ENCODE measurements around the gene NECAB2. TPM values are rescaled to one million over a fixed set of nuclear protein-coding genes. Genes with fewer than 3 reads are reported as not detected.

Gene NECAB2
- total RNA-seq, 2 experiments from 2014 or later = not detected

GRCh38 chr16:83983491-83983890 lies 15.4 kb downstream of the NECAB2 start:
- DNase-seq = no peak
- H3K4me3 Mint-ChIP-seq = no peak overlapping the region
- ATAC-seq = no peak
- H3K4me1 Mint-ChIP-seq = no peaks in the 10 kb centered on the region
- H3K36me3 Mint-ChIP-seq = no peaks in the 10 kb centered on the region
- peaks cover 5% of the 10 kb centered on the region for H3K9me3 Mint-ChIP-seq (ENCODE audit: low read depth)
- CTCF ChIA-PET = interaction anchor here (0.7 to 1.6 kb wide), 2 partner anchors 30 to 102 kb away, joined by 3 read pairs; partner anchors contain the start of gene OSGIN1
- peaks cover 12% of the 10 kb centered on the region for H3K27me3 Mint-ChIP-seq
- no peak overlapping the region for H3K27ac Mint-ChIP-seq

GRCh38 chr16:83989300-83989699 lies 21.3 kb downstream of the NECAB2 start:
- CTCF ChIA-PET = no interaction called here
- Mint-ChIP-seq H3K9me3 (ENCODE audit: low read depth) (peaks cover 2% of the 10 kb centered on the region), H3K4me1 (no peaks in the 10 kb centered on the region), H3K4me3 (no peak overlapping the region), H3K27me3 (peaks cover 29% of the 10 kb centered on the region), H3K36me3 (no peaks in the 10 kb centered on the region), H3K27ac (no peak overlapping the region)
- DNase-seq (no peak), ATAC-seq (no peak)

- Mint-ChIP-seq H3K9me3 (ENCODE audit: low read depth) (peaks cover 2% of the 10 kb centered on the region), H3K4me1 (no peaks in the 10 kb centered on the region)
- CTCF ChIA-PET = no interaction called here
Measured at GRCh38 chr16:83990492-83990891, 22.4 kb downstream of the NECAB2 start.

GRCh38 chr16:83992624-83993023 lies 24.6 kb downstream of the NECAB2 start:
- H3K4me1 Mint-ChIP-seq = no peaks in the 10 kb centered on the region

More at GRCh38 chr16:83990492-83990891, 22.4 kb downstream of the NECAB2 start:
- Mint-ChIP-seq H3K36me3 (no peaks in the 10 kb centered on the region), H3K4me3 (no peak overlapping the region), H3K27ac (no peak overlapping the region), H3K27me3 (peaks cover 39% of the 10 kb centered on the region)
- ATAC-seq (no peak), DNase-seq (no peak)

GRCh38 chr16:83994087-83994486 lies 26.0 kb downstream of the NECAB2 start:
- Mint-ChIP-seq H3K27ac (no peak overlapping the region), H3K36me3 (no peaks in the 10 kb centered on the region), H3K9me3 (ENCODE audit: low read depth) (peaks cover 2% of the 10 kb centered on the region), H3K4me3 (no peak overlapping the region), H3K27me3 (peaks cover 23% of the 10 kb centered on the region), H3K4me1 (no peaks in the 10 kb centered on the region)
- DNase-seq (no peak), ATAC-seq (no peak)
- CTCF ChIA-PET = no interaction called here

More at GRCh38 chr16:83992624-83993023, 24.6 kb downstream of the NECAB2 start:
- Mint-ChIP-seq H3K4me3 (no peak overlapping the region), H3K9me3 (ENCODE audit: low read depth) (peaks cover 2% of the 10 kb centered on the region), H3K27ac (no peak overlapping the region), H3K27me3 (peaks cover 35% of the 10 kb centered on the region), H3K36me3 (no peaks in the 10 kb centered on the region)
- CTCF ChIA-PET = interaction anchor here (0.7 to 1.4 kb wide), 2 partner anchors 13 to 1360 kb away, joined by 3 to 6 read pairs; no protein-coding TSS in a partner anchor
- DNase-seq = no peak
- no peak for ATAC-seq

GRCh38 chr16:83994703-83995102 lies 26.7 kb downstream of the NECAB2 start:
- Mint-ChIP-seq H3K4me1 (no peaks in the 10 kb centered on the region), H3K4me3 (no peak overlapping the region), H3K27me3 (peaks cover 19% of the 10 kb centered on the region), H3K36me3 (no peaks in the 10 kb centered on the region), H3K9me3 (ENCODE audit: low read depth) (peaks cover 2% of the 10 kb centered on the region), H3K27ac (no peak overlapping the region)
- CTCF ChIA-PET = no interaction called here
- DNase-seq (no peak), ATAC-seq (no peak)

GRCh38 chr16:83995754-83996153 lies 27.7 kb downstream of the NECAB2 start:
- H3K9me3 Mint-ChIP-seq (ENCODE audit: low read depth) = peaks cover 2% of the 10 kb centered on the region
- no peak for DNase-seq
- H3K27ac Mint-ChIP-seq = no peak overlapping the region

GRCh38 chr16:83996481-83997252 lies 28.6 kb downstream of the NECAB2 start:
- Mint-ChIP-seq H3K27me3 (peaks cover 15% of the 10 kb centered on the region), H3K27ac (no peak overlapping the region), H3K9me3 (ENCODE audit: low read depth) (peaks cover 2% of the 10 kb centered on the region), H3K4me1 (no peaks in the 10 kb centered on the region), H3K4me3 (no peak overlapping the region), H3K36me3 (no peaks in the 10 kb centered on the region)
- DNase-seq = no peak
- no peak for ATAC-seq
- CTCF ChIA-PET = no interaction called here

More at GRCh38 chr16:83995754-83996153, 27.7 kb downstream of the NECAB2 start:
- ATAC-seq = no peak
- H3K4me3 Mint-ChIP-seq = no peak overlapping the region
- no peaks in the 10 kb centered on the region for H3K36me3 Mint-ChIP-seq
- CTCF ChIA-PET = no interaction called here
- peaks cover 15% of the 10 kb centered on the region for H3K27me3 Mint-ChIP-seq
- H3K4me1 Mint-ChIP-seq = no peaks in the 10 kb centered on the region

GRCh38 chr16:83998091-83998490 lies 30.0 kb downstream of the NECAB2 start:
- CTCF ChIA-PET = no interaction called here
- ATAC-seq = no peak
- Mint-ChIP-seq H3K36me3 (no peaks in the 10 kb centered on the region), H3K4me3 (no peak overlapping the region), H3K4me1 (no peaks in the 10 kb centered on the region), H3K27ac (no peak overlapping the region), H3K9me3 (ENCODE audit: low read depth) (no peaks in the 10 kb centered on the region), H3K27me3 (peaks cover 12% of the 10 kb centered on the region)
- DNase-seq = no peak

GRCh38 chr16:84000989-84001642 lies 33.1 kb downstream of the NECAB2 start:
- no peaks in the 10 kb centered on the region for H3K27me3 Mint-ChIP-seq
- no peaks in the 10 kb centered on the region for H3K4me1 Mint-ChIP-seq
- no peaks in the 10 kb centered on the region for H3K36me3 Mint-ChIP-seq
- H3K27ac Mint-ChIP-seq = no peak overlapping the region
- ATAC-seq = no peak
- DNase-seq = no peak
- H3K9me3 Mint-ChIP-seq (ENCODE audit: low read depth) = no peaks in the 10 kb centered on the region
- H3K4me3 Mint-ChIP-seq = no peak overlapping the region
- CTCF ChIA-PET = no interaction called here

GRCh38 chr16:84001726-84002125 lies 33.7 kb downstream of the NECAB2 start:
- Mint-ChIP-seq H3K36me3 (no peaks in the 10 kb centered on the region), H3K4me3 (no peak overlapping the region)

GRCh38 chr16:84003038-84003437 lies 35.0 kb downstream of the NECAB2 start:
- Mint-ChIP-seq H3K27ac (no peak overlapping the region), H3K27me3 (no peaks in the 10 kb centered on the region), H3K4me1 (no peaks in the 10 kb centered on the region), H3K9me3 (ENCODE audit: low read depth) (no peaks in the 10 kb centered on the region), H3K4me3 (no peak overlapping the region), H3K36me3 (no peaks in the 10 kb centered on the region)
- no peak for ATAC-seq
- no peak for DNase-seq
- CTCF ChIA-PET = interaction anchor here (0.8 kb wide), 1 partner anchor 18 kb away, joined by 3 read pairs; no protein-coding TSS in a partner anchor

More at GRCh38 chr16:84001726-84002125, 33.7 kb downstream of the NECAB2 start:
- no peak for DNase-seq
- no peaks in the 10 kb centered on the region for H3K27me3 Mint-ChIP-seq
- H3K4me1 Mint-ChIP-seq = no peaks in the 10 kb centered on the region
- no peaks in the 10 kb centered on the region for H3K9me3 Mint-ChIP-seq (ENCODE audit: low read depth)
- CTCF ChIA-PET = no interaction called here
- no peak overlapping the region for H3K27ac Mint-ChIP-seq
- ATAC-seq = no peak

GRCh38 chr16:84004442-84004841 lies 36.4 kb downstream of the NECAB2 start:
- ATAC-seq = no peak
- CTCF ChIA-PET = no interaction called here
- Mint-ChIP-seq H3K9me3 (ENCODE audit: low read depth) (no peaks in the 10 kb centered on the region), H3K4me1 (no peaks in the 10 kb centered on the region), H3K36me3 (no peaks in the 10 kb centered on the region), H3K4me3 (no peak overlapping the region), H3K27me3 (no peaks in the 10 kb centered on the region), H3K27ac (no peak overlapping the region)
- DNase-seq = no peak

GRCh38 chr16:84005391-84005790 lies 37.3 kb downstream of the NECAB2 start:
- ATAC-seq (no peak), DNase-seq (no peak)
- Mint-ChIP-seq H3K27me3 (no peaks in the 10 kb centered on the region), H3K4me1 (no peaks in the 10 kb centered on the region), H3K4me3 (no peak overlapping the region), H3K27ac (no peak overlapping the region), H3K36me3 (no peaks in the 10 kb centered on the region), H3K9me3 (ENCODE audit: low read depth) (no peaks in the 10 kb centered on the region)
- CTCF ChIA-PET = interaction anchor here (0.7 kb wide), 1 partner anchor 12 kb away, joined by 3 read pairs; no protein-coding TSS in a partner anchor
